Right lobe of liver (tissue), 6 donors: ENCODE data around the gene STING1. TPM values are rescaled to one million over a fixed set of nuclear protein-coding genes. Genes with fewer than 3 reads are reported as not detected.
A peak's percentile ranks its signal among the peaks of the same experiment; 100 is the strongest.
"Not testable (repeated sequence)": the region's sequence is repeated elsewhere in the genome, so short reads cannot be mapped to it uniquely, and the experiment has no call there.

Experiments used
- ATAC-seq, 4 donors: fragments of 200-7000 bp; cut with Tn5 transposase; one replicate each; pipeline ENCODE4 v1.9.1; 2020; ENCODE audit warnings: mild to moderate bottlenecking in 4 of 4, moderate library complexity in 4 of 4
- DNase-seq, 3 donors: peaks; one replicate each; pipeline ENCODE4 v3.0.0-alpha.2; 2020
- H3K27ac ChIP-seq, 3 donors: fragments of 200-600 bp; one replicate each; pipeline ENCODE4 v1.8.0; 2022
- H3K27me3 ChIP-seq, 2 donors: fragments of 200-600 bp; one replicate each; pipeline ENCODE4 v1.8.0; 2022
- H3K36me3 ChIP-seq, 4 donors: fragments of 200-600 bp; sonication (generic) in 1 of 4; one replicate each; pipeline versions ENCODE4 v1.5.1 to v1.8.0; 2017 to 2022; ENCODE audit warnings: control low read depth in 1 of 4
- H3K4me1 ChIP-seq, 4 donors: fragments of 200-600 bp; sonication (generic) in 1 of 4; one replicate each; pipeline versions ENCODE4 v1.5.1 to v1.8.0; 2017 to 2022; ENCODE audit warnings: control low read depth in 1 of 4
- H3K4me3 ChIP-seq, 3 donors: fragments of 200-600 bp; one replicate each; pipeline ENCODE4 v1.8.0; 2022
- H3K9me3 ChIP-seq, 4 donors: fragments of 200-600 bp; sonication (generic) in 1 of 4; one replicate each; pipeline versions ENCODE4 v1.5.1 to v1.8.0; 2017 to 2022; ENCODE audit warnings: control low read depth in 1 of 4
- CTCF ChIP-seq, 4 donors: fragments of 200-600 bp in 3 of 4; fragments of 450-650 bp in 1 of 4; IDR thresholded peaks; one replicate each; pipeline versions ENCODE4 v1.5.1 to v1.8.0; 2016 to 2022; ENCODE audit warnings: antibody characterized with exemption in 4 of 4, mild to moderate bottlenecking in 2 of 4
- POLR2A ChIP-seq: fragments of 450-650 bp; IDR thresholded peaks from one replicate; pipeline ENCODE4 v1.6.1; 2017; ENCODE audit warnings: antibody characterized with exemption, mild to moderate bottlenecking
- WGBS: methylation state at CpG from one replicate; pipeline ENCODE4 v1.1.6; 2018; ENCODE audit warnings: low coverage, low lambda C conversion rate; ENCODE audit not compliant: insufficient coverage; ENCODE audit errors: missing lambda C conversion rate; 5-methylcytosine and 5-hydroxymethylcytosine counted together
- intact Hi-C, 2 donors: fragments of 100-400 bp; cut with DNase I; formaldehyde crosslinking; loops; one replicate each; pipeline versions ENCODE4 v1.11.2 to v1.14.1; 2022
- total RNA-seq, 6 experiments: library from RNA; depleted of rRNA in 2 of 6; stranded (reverse); fragments of >200 nt in 2 of 6; fragmentation: NEBNext Ultra II Directional in 3 of 6; extraction: Animal tissue kit (Norgen Biotek cat#: 25700) in 3 of 6; gene quantifications; one replicate each; pipeline versions ENCODE4 v1.1.0 to v1.2.4, GENCODE V29; 2016 to 2023
- donor health status: DM: no; HTN: yes; CAD: no.
- donor health status: DM: no; HTN: no; CAD: no.
- donor health status: DM: no; HTN: no; CAD: no.
- donor health status: DM: no; HTN: yes; CAD: no.
- donor health status: DM: no; HTN: yes; CAD: no.

The STING1 gene
- total RNA-seq, 6 experiments from 2014 or later: 4.9 to 11.3 (median 7.0) TPM

GRCh38 chr5:139492700-139493192 is 10.2 kb upstream of the STING1 start:
- Histone ChIP-seq H3K27ac (no peak overlapping the region), H3K4me3 (no peak overlapping the region), H3K4me1 (no peaks in the 10 kb centered on the region), H3K36me3 (no peaks in the 10 kb centered on the region), H3K9me3 (no peaks in the 10 kb centered on the region), H3K27me3 (no peaks in the 10 kb centered on the region)
- DNase-seq (no peak), ATAC-seq (peak in 2 of 4 donors; percentile 21 to 53)
- intact Hi-C loops: no loop called here
- TF ChIP-seq POLR2A: no peak
- WGBS: 41% methylated on average over 6 of the region's 6 CpGs

GRCh38 chr5:139488260-139488659 is 5.7 kb upstream of the STING1 start:
- H3K27me3 ChIP-seq: no peaks in the 10 kb centered on the region
- H3K27ac ChIP-seq: no peak overlapping the region
- ATAC-seq (peak; percentile 46 to 80 (median 72)), DNase-seq (peak in 1 of 3 donors; percentile 37)
- H3K9me3 ChIP-seq: no peaks in the 10 kb centered on the region
- no peaks in the 10 kb centered on the region for H3K4me1 ChIP-seq
- H3K4me3 ChIP-seq: no peak overlapping the region
- intact Hi-C loops: no loop called here
- TF ChIP-seq CTCF (IDR thresholded peaks at IDR 0.05) (no peak), POLR2A (no peak)
- no peaks in the 10 kb centered on the region for H3K36me3 ChIP-seq
- no CpG with 5 or more reads among the region's 3 CpGs for WGBS

- intact Hi-C loops: no loop called here
- no peaks in the 10 kb centered on the region for H3K27me3 ChIP-seq
- DNase-seq (no peak), ATAC-seq (no peak)
- no peaks in the 10 kb centered on the region for H3K4me1 ChIP-seq
- no peaks in the 10 kb centered on the region for H3K36me3 ChIP-seq
- no peak for TF ChIP-seq CTCF (IDR thresholded peaks at IDR 0.05)
- TF ChIP-seq POLR2A: no peak
- H3K27ac ChIP-seq: no peak overlapping the region
- no peak overlapping the region for H3K4me3 ChIP-seq
- WGBS: 82% methylated on average over 4 of the region's 7 CpGs
- H3K9me3 ChIP-seq: no peaks in the 10 kb centered on the region
These were observed 3.6 kb upstream of the STING1 start for GRCh38 chr5:139486201-139486600.

DNA sequence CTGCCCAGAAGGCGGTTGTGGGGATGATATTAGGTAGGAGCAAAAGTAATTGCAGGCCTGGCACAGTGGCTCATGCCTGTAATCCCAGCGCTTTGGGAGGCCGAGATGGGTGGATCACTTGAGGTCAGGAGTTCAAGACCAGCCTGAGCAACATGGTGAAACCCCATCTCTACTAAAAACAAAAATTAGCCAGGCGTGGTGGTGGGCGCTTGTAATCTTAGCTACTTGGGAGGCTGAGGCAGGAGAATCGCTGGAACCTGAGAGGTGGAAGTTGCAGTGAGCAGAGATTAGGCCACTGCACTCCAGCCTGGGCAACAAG is 291 bp upstream of the STING1 start:
- H3K27ac ChIP-seq: peak overlapping the region; percentile 56 to 85 (median 76)
- H3K4me1 ChIP-seq, H3K9me3 ChIP-seq, DNase-seq, H3K36me3 ChIP-seq, intact Hi-C loops, H3K4me3 ChIP-seq, H3K27me3 ChIP-seq, ATAC-seq: not testable (repeated sequence)
- WGBS: 57% methylated on average over 4 of the region's 6 CpGs

DNA sequence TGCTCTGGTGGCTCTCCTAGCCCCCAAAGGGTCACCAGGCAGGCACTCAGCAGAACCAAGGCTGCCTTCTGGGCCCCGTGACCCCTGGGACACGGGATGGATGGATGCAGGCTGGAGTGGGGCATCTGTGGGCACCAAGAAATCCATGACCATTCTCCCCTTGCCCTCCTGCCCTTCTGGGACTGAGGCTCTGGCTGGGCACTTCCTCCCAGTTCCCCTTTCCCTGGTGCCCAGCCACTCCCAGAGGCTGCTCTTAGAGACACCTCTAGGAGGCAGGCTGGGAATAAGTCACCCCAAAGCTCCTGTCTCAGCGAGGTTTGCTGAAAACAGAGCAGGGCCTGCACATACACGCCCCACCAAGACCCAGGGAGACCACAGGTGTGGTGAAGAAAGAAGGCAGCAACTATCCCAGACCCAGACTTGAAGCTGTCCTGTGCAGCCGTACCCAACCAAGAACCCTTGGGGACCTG is 943 bp downstream of the STING1 start:
- DNase-seq (no peak), ATAC-seq (peak; percentile 13 to 51 (median 32))
- TF ChIP-seq POLR2A (no peak), CTCF (IDR thresholded peaks at IDR 0.05) (no peak)
- Histone ChIP-seq H3K27me3 (no peaks in the 10 kb centered on the region), H3K27ac (peak overlapping the region; percentile 56 to 85 (median 76)), H3K4me1 (no peaks in the 10 kb centered on the region), H3K9me3 (no peaks in the 10 kb centered on the region), H3K4me3 (peak overlapping the region; percentile 33 to 44 (median 41)), H3K36me3 (no peaks in the 10 kb centered on the region)
- no CpG with 5 or more reads among the region's 5 CpGs for WGBS
- intact Hi-C loops: no loop called here
